GM23248 (cell line): Measurements from ENCODE around the gene LPIN1. TPM values are rescaled to one million over a fixed set of nuclear protein-coding genes. Genes with fewer than 3 reads are reported as not detected.

Experiments
- DNase-seq: peaks from one replicate; pipeline ENCODE4 v3.0.0-alpha.2; 2015
- H2AFZ ChIP-seq: fragments of 200-600 bp; sonication (generic); 2 replicates; pipeline ENCODE4 v1.6.1; 2016; ENCODE audit warnings: antibody characterized with exemption
- H3F3A ChIP-seq: fragments of 200-600 bp; sonication (generic); 2 replicates; pipeline ENCODE4 v1.6.1; 2016; ENCODE audit warnings: mild to moderate bottlenecking, antibody characterized with exemption, mixed run types; ENCODE audit not compliant: insufficient read depth
- H3K27ac ChIP-seq: fragments of 200-600 bp; sonication (generic); 2 replicates; pipeline ENCODE4 v1.5.1; 2016; ENCODE audit warnings: mild to moderate bottlenecking
- H3K27me3 ChIP-seq: fragments of 200-600 bp; sonication (generic); replicated peaks from 2 replicates; pipeline ENCODE4 v1.6.1; 2016; ENCODE audit warnings: mild to moderate bottlenecking; ENCODE audit not compliant: insufficient read depth
- H3K36me3 ChIP-seq: fragments of 200-600 bp; sonication (generic); 2 replicates; pipeline ENCODE4 v1.6.1; 2016; ENCODE audit warnings: low read depth, mild to moderate bottlenecking
- H3K4me1 ChIP-seq: fragments of 200-600 bp; sonication (generic); 2 replicates; pipeline ENCODE4 v1.6.1; 2016; ENCODE audit warnings: mild to moderate bottlenecking; ENCODE audit not compliant: insufficient read depth
- H3K4me2 ChIP-seq: fragments of 200-600 bp; sonication (generic); one replicate; pipeline ENCODE4 v1.6.1; 2016; ENCODE audit warnings: mild to moderate bottlenecking; ENCODE audit not compliant: unreplicated experiment
- H3K4me3 ChIP-seq: fragments of 200-600 bp; sonication (generic); 2 replicates; pipeline ENCODE4 v1.5.1; 2016; ENCODE audit warnings: mild to moderate bottlenecking
- H3K79me2 ChIP-seq: fragments of 200-600 bp; sonication (generic); 2 replicates; pipeline ENCODE4 v1.6.1; 2016; ENCODE audit warnings: mild to moderate bottlenecking; ENCODE audit not compliant: insufficient read depth
- H3K9ac ChIP-seq: fragments of 200-600 bp; sonication (generic); 2 replicates; pipeline ENCODE4 v1.6.1; 2016; ENCODE audit warnings: mild to moderate bottlenecking
- H3K9me2 ChIP-seq: fragments of 200-600 bp; sonication (generic); 2 replicates; pipeline ENCODE4 v1.6.1; 2016; ENCODE audit warnings: mixed run types, mild to moderate bottlenecking, moderate library complexity; ENCODE audit not compliant: insufficient read depth
- H3K9me3 ChIP-seq: fragments of 200-600 bp; sonication (generic); one replicate; pipeline ENCODE4 v1.6.1; 2017; ENCODE audit warnings: low read depth
- H4K20me1 ChIP-seq: fragments of 200-600 bp; sonication (generic); 2 replicates; pipeline ENCODE4 v1.6.0; 2016; ENCODE audit not compliant: insufficient read depth
- EZH2 ChIP-seq: fragments of 200-600 bp; sonication (generic); IDR thresholded peaks from 2 replicates; pipeline ENCODE4 v1.6.1; 2018; ENCODE audit warnings: antibody characterized with exemption, mild to moderate bottlenecking; ENCODE audit not compliant: insufficient read depth, poor library complexity, severe bottlenecking
- EZH2phosphoT487 ChIP-seq: fragments of 200-600 bp; sonication (generic); IDR thresholded peaks from 2 replicates; pipeline ENCODE4 v1.6.1; 2018; ENCODE audit warnings: antibody characterized with exemption, moderate library complexity, mild to moderate bottlenecking, low read depth; ENCODE audit not compliant: insufficient read depth
- WGBS, 2 experiments: methylation state at CpG; one replicate each; pipeline ENCODE4 v1.1.6; 2015 to 2017; ENCODE audit warnings: low lambda C conversion rate in 2 of 2, low coverage in 1 of 2; ENCODE audit errors: missing lambda C conversion rate in 2 of 2; 5-methylcytosine and 5-hydroxymethylcytosine counted together
- in situ Hi-C: fragments of 300-500 bp; cut with MboI; formaldehyde crosslinking; loops from 2 replicates; pipeline ENCODE4 v1.15.0; 2020
- polyA plus RNA-seq: library from polyadenylated mRNA; unstranded; fragments of >200 nt; fragmentation: Nextera tagmentation; extraction: Ambion mirVana; gene quantifications from 2 replicates; pipeline ENCODE4 v1.2.1, GENCODE V29; 2016
- total RNA-seq: library from RNA; depleted of rRNA; stranded (reverse); fragments of >200 nt; shearing (Covaris generic); gene quantifications from 2 replicates; pipeline ENCODE4 v1.2.3, GENCODE V29; 2014

LPIN1 gene
- total and polyA plus RNA-seq, 2 experiments from 2014 or later, result 11.2 to 12.6 TPM

DNA sequence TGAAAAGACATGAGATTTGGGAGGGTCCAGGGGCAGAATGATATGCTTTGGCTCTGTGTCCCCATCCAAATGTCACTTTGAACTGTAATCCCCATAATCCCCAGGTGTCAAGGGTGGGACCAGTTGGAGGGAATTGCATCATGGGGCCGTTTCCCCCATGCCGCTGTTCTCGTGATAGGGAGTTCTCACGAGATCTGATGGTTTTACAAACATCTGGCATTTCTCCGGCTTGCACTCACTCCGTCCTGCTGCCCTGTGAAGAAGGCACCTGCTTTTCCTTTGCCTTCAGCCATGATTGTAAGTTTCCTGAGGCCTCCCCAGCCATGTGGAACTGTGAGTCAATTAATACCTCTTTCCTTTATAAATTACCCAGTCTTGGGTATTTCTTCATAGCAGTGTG, 51.4 kb downstream of the LPIN1 start:
- WGBS, 2 experiments, result 90 to 98% methylated on average over 6 of the region's 6 CpGs
- in situ Hi-C loops, result no loop called here
- no peaks in the 10 kb centered on the region for H3K79me2 ChIP-seq
- H3K36me3 ChIP-seq, result peaks cover 18% of the 10 kb centered on the region
- no peaks in the 10 kb centered on the region for H3K9me3 ChIP-seq
- peaks cover 14% of the 10 kb centered on the region for H3K4me1 ChIP-seq
- no peaks in the 10 kb centered on the region for H4K20me1 ChIP-seq
- H3K9me2 ChIP-seq, result no peaks in the 10 kb centered on the region
- H3K4me3 ChIP-seq, result no peak overlapping the region
- H2AFZ ChIP-seq, result no peak overlapping the region
- no peak for DNase-seq
- H3K27ac ChIP-seq, result no peak overlapping the region
- no peak overlapping the region for H3K4me2 ChIP-seq
- no peak overlapping the region for H3K9ac ChIP-seq
- H3K27me3 ChIP-seq, result no peaks in the 10 kb centered on the region
- no peak for TF ChIP-seq EZH2
- no peak for TF ChIP-seq EZH2phosphoT487
- peaks cover 15% of the 10 kb centered on the region for H3F3A ChIP-seq

DNA sequence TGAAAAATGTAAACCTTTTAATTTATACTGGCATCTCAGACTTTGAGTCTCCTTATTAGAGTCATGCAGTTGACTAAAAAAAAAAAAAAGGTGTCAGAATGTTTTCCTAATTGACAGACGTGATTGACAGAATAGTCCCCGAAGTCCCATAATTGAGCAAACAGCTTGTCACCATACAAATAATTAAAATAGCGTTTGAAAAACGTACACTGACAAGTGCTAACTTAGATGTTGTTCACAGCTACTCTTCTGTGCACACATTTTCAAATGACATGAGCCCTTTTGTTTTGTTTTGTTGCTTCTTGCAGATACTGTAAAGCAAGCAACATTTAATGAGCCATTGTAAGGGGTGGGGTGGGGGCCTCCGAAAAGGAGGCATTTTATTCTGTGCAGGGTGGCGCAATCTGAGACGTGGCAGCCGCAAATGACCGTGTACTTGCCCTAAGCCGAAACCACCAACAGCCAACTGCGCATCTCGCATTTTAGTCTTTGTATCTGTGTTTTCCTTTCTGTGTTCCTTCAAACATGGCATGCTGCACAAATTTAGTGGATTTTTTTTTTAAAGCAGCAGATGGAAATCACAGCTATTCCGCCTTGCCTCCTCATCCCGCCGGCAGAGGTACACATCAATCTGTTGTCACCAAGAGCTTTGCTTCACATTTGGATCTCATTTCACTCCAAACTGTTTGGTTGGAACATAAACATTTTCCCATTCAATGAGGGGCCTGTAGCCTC, 52.4 kb downstream of the LPIN1 start:
- H3K9me3 ChIP-seq, result no peaks in the 10 kb centered on the region
- H3K36me3 ChIP-seq, result peaks cover 13% of the 10 kb centered on the region
- no peak for TF ChIP-seq EZH2phosphoT487
- TF ChIP-seq EZH2, result no peak
- H3K4me3 ChIP-seq, result no peak overlapping the region
- H3K79me2 ChIP-seq, result no peaks in the 10 kb centered on the region
- H4K20me1 ChIP-seq, result no peaks in the 10 kb centered on the region
- no peak for DNase-seq
- H2AFZ ChIP-seq, result no peak overlapping the region
- H3F3A ChIP-seq, result peaks cover 15% of the 10 kb centered on the region
- in situ Hi-C loops, result no loop called here
- 94 to 95% methylated on average over 15 of the region's 15 CpGs for WGBS, 2 experiments
- H3K27me3 ChIP-seq, result no peaks in the 10 kb centered on the region
- H3K9ac ChIP-seq, result no peak overlapping the region
- no peak overlapping the region for H3K4me2 ChIP-seq
- no peak overlapping the region for H3K27ac ChIP-seq
- H3K9me2 ChIP-seq, result no peaks in the 10 kb centered on the region
- peaks cover 14% of the 10 kb centered on the region for H3K4me1 ChIP-seq

DNA sequence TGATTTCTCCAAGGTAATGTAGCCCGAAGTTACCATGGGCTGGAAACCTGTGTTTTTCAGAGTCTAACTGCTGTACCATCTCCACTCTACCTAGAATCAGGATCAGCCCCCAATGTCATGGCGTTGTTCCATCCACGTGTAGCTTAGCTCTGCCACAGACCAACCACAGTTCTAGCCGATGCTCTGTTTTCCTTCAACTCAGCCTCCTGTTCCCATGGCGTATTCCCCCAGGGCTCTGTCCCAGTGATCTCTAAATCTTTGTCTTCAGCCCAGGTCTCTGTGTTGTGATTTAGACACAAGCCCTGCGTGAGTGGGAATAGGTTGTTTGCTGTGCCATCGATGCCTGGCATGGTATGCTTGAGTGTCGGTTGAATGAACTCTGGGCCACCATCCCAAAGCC, 53.4 kb downstream of the LPIN1 start:
- H3K4me1 ChIP-seq, result peaks cover 14% of the 10 kb centered on the region
- no peak overlapping the region for H3K9ac ChIP-seq
- H3K27me3 ChIP-seq, result no peaks in the 10 kb centered on the region
- 85 to 86% methylated on average over 8 of the region's 8 CpGs for WGBS, 2 experiments
- DNase-seq, result no peak
- H3K36me3 ChIP-seq, result peaks cover 12% of the 10 kb centered on the region; the same call in 1 of the 2 replicates
- no peak overlapping the region for H3K27ac ChIP-seq
- no peaks in the 10 kb centered on the region for H3K9me3 ChIP-seq
- H3K79me2 ChIP-seq, result no peaks in the 10 kb centered on the region
- H3F3A ChIP-seq, result peaks cover 12% of the 10 kb centered on the region
- no peak overlapping the region for H2AFZ ChIP-seq
- no peaks in the 10 kb centered on the region for H3K9me2 ChIP-seq
- in situ Hi-C loops, result no loop called here
- TF ChIP-seq EZH2phosphoT487 (no peak), EZH2 (no peak)
- no peak overlapping the region for H3K4me3 ChIP-seq
- no peaks in the 10 kb centered on the region for H4K20me1 ChIP-seq
- H3K4me2 ChIP-seq, result no peak overlapping the region

DNA sequence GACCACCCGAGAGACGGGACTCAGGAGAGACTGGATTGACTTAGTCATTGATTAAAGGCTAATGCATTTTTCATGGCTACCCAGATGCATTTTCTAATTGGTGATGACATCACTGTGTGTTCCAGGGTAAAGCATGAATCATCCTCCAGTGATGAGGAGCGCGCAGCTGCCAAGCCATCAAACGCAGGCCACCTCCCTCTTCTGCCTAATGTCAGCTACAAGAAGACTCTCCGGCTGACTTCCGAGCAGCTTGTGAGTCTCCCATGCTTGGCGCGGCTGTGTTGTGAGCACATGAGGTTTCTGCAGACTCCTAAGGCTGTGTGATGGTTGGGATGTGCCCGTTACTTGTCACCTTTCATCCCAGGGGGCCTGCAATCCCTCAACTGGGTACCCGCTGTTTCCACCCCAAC, 56.4 kb downstream of the LPIN1 start:
- Histone ChIP-seq H2AFZ (no peak overlapping the region), H3K4me3 (no peak overlapping the region), H3K27me3 (no peaks in the 10 kb centered on the region), H3K4me2 (no peak overlapping the region), H3K4me1 (no peaks in the 10 kb centered on the region), H3K79me2 (no peaks in the 10 kb centered on the region), H3K36me3 (peaks cover 23% of the 10 kb centered on the region; the same call in 1 of the 2 replicates), H3K9me3 (no peaks in the 10 kb centered on the region), H3K27ac (no peak overlapping the region), H3F3A (no peaks in the 10 kb centered on the region), H3K9me2 (no peaks in the 10 kb centered on the region), H3K9ac (no peak overlapping the region), H4K20me1 (no peaks in the 10 kb centered on the region)
- WGBS, 2 experiments, result 87 to 92% methylated on average over 11 of the region's 11 CpGs
- DNase-seq, result peak; percentile 47
- in situ Hi-C loops, result no loop called here
- TF ChIP-seq EZH2phosphoT487, result no peak
- no peak for TF ChIP-seq EZH2
